Naive thymus-derived CD8-positive, alpha-beta T cell (primary cell): ENCODE results near the gene PLD1. TPM values are rescaled to one million over a fixed set of nuclear protein-coding genes. Genes with fewer than 3 reads are reported as not detected.

Source experiments
- ATAC-seq, 2 donors: fragments of 150-1000 bp; cut with Tn5 transposase in 1 of 2; sonication (Bioruptor Pico), chemical (Tn5 transposase) in 1 of 2; 1 replicate in 1 of 2; 2 replicates in 1 of 2; pipeline ENCODE4 v1.10.0; 2021; ENCODE audit warnings: mild to moderate bottlenecking in 2 of 2, moderate library complexity in 2 of 2
- POLR2A ChIA-PET: fragments of 350-600 bp; sonication (Branson Sonifier 250); formaldehyde crosslinking; loops from one replicate; lab custom pipeline; 2021; ENCODE audit warnings: antibody characterized with exemption; lab: Charles Lee
- DNase-seq, 10 donors: peaks; one replicate each; pipeline versions ENCODE4 v3.0.0 to v3.0.0-alpha.2; 2020 to 2022
- H3K27ac Mint-ChIP-seq, 10 donors: one replicate each; pipeline ENCODE4 v1.8.0; 2020 to 2022; ENCODE audit warnings: mild to moderate bottlenecking in 10 of 10, mixed read lengths in 10 of 10, moderate library complexity in 4 of 10, inconsistent platforms in 1 of 10
- H3K27me3 Mint-ChIP-seq, 5 donors: one replicate each; pipeline ENCODE4 v1.8.0; 2021 to 2022; ENCODE audit warnings: mixed read lengths in 5 of 5
- H3K36me3 Mint-ChIP-seq, 3 donors: one replicate each; pipeline ENCODE4 v1.8.0; 2020 to 2022; ENCODE audit warnings: mixed read lengths in 3 of 3, mild to moderate bottlenecking in 2 of 3, inconsistent platforms in 1 of 3
- H3K4me1 Mint-ChIP-seq, 4 donors: one replicate each; pipeline ENCODE4 v1.8.0; 2021 to 2022; ENCODE audit warnings: mixed read lengths in 4 of 4
- H3K4me3 Mint-ChIP-seq, 10 donors: one replicate each; pipeline ENCODE4 v1.8.0; 2020 to 2022; ENCODE audit warnings: mild to moderate bottlenecking in 10 of 10, mixed read lengths in 10 of 10, moderate library complexity in 6 of 10, inconsistent platforms in 1 of 10
- H3K9me3 Mint-ChIP-seq, 9 donors: one replicate each; pipeline ENCODE4 v1.8.0; 2020 to 2022; ENCODE audit warnings: mixed read lengths in 9 of 9, mild to moderate bottlenecking in 3 of 9, inconsistent platforms in 1 of 9, moderate library complexity in 1 of 9
- polyA plus RNA-seq, 3 donors: library from polyadenylated mRNA; unstranded; fragments of 300-500 nt; fragmentation: Illumina TruSeq; gene quantifications; one replicate each; pipeline ENCODE4 v1.2.3, GENCODE V29; 2021
- total RNA-seq, 8 experiments: library from RNA in 2 of 8; stranded (reverse) in 2 of 8; gene quantifications; one replicate each; pipeline ENCODE4 v1.2.3 and lab custom pipeline; 2021 to 2026

The PLD1 gene
- total and polyA plus RNA-seq, 5 experiments from 2014 or later, result 0.38 to 0.44 TPM; not detected in 3

DNA sequence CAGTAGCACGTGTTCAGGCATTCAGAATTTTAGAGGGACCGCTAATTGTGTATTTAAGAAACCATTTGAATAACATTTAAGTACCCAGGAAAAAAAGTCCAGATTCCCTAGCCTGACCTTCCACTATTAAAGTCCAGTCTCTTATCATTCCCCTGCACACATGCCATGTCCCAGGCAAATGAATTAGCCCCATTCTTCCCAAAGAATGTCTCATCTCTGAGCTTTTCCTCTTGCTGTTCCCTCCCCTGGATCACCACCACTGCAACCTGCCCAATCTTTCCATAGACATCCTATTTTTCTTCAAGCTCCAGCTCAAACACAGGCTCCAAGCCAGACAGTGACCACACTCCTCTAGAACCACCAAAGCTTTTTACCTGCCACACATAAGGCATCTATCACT is 25.9 kb downstream of the PLD1 start:
- ATAC-seq (no peak), DNase-seq (no peak)
- Mint-ChIP-seq H3K27ac (no peak overlapping the region), H3K27me3 (peaks cover 0 to 16% (median 4%) of the 10 kb centered on the region in 5 donors), H3K36me3 (no peaks in the 10 kb centered on the region), H3K9me3 (no peaks in the 10 kb centered on the region), H3K4me1 (no peaks in the 10 kb centered on the region), H3K4me3 (no peak overlapping the region)
- POLR2A ChIA-PET, result no interaction called here

DNA sequence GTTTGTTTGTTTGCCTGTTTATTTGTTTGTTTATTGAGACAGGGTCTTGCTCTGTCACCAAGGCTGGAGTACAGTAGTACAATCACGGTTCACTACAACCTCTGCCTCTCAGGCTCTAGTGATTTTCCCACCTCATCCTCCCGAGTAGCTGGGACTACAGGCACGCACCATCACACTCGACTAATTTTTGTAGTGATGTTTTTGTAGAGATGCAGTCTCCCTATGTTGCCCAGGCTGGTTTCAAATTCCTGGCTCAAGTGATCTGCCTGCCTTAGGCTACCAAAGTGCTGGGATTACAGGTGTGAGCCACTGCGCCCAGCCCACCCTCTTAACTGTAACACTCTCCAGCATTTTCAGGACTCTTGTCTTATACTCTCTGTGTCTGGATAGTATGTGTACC is 26.7 kb downstream of the PLD1 start:
- DNase-seq (no peak), ATAC-seq (no peak)
- Mint-ChIP-seq H3K27me3 (peaks cover 2 to 20% (median 7%) of the 10 kb centered on the region in 5 donors), H3K36me3 (no peaks in the 10 kb centered on the region), H3K4me3 (no peak overlapping the region), H3K9me3 (no peaks in the 10 kb centered on the region), H3K4me1 (no peaks in the 10 kb centered on the region), H3K27ac (no peak overlapping the region)
- POLR2A ChIA-PET, result no interaction called here

DNA sequence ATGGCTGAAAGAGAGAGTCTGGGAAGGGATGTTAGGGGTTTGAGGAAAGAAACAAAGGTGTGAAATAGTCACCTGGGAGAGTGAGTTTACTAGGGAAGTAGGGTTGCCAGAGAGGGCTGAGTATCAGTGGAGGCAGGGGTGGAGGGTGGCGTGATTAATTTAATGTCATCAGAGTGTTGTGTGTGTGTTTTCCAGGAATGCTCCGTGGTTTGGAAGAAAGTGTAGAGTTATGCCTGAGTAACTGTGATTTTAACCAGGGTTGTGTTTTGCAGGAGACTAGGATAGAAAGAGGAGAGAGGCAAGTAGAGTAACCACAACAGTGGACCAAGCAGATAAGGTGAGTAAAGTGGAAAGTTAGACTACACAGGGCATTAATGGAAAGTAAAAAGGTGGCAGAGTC is 27.2 kb downstream of the PLD1 start:
- peaks cover 2 to 24% (median 8%) of the 10 kb centered on the region in 5 donors for H3K27me3 Mint-ChIP-seq
- no peak for ATAC-seq
- H3K9me3 Mint-ChIP-seq, result no peaks in the 10 kb centered on the region
- no peak overlapping the region for H3K27ac Mint-ChIP-seq
- no peak overlapping the region for H3K4me3 Mint-ChIP-seq
- no peaks in the 10 kb centered on the region for H3K4me1 Mint-ChIP-seq
- no peak for DNase-seq
- H3K36me3 Mint-ChIP-seq, result no peaks in the 10 kb centered on the region
- POLR2A ChIA-PET, result no interaction called here

DNA sequence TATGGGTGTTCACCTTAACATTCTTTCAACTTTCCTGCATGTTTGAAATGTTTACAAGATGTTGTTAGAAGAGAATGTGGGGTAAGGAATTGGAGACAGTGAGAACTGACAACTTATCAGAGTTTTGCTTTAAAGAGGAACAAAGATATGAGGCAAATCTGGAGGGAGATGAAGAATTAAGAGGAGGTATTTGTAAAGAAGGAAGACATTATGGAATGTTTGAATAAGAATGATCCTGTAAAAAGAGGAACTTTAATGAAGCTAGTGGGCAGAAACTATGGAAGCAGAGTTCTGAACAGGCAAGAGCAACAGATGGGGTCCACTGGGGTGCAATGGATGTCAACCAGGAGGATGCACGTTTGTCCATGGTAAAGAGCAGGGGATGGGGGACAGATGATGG is 27.7 kb downstream of the PLD1 start:
- no peak overlapping the region for H3K27ac Mint-ChIP-seq
- H3K36me3 Mint-ChIP-seq, result no peaks in the 10 kb centered on the region
- ATAC-seq, result no peak
- H3K9me3 Mint-ChIP-seq, result no peaks in the 10 kb centered on the region
- peaks cover 2 to 24% (median 8%) of the 10 kb centered on the region in 5 donors for H3K27me3 Mint-ChIP-seq
- DNase-seq, result no peak
- POLR2A ChIA-PET, result no interaction called here
- H3K4me3 Mint-ChIP-seq, result no peak overlapping the region
- no peaks in the 10 kb centered on the region for H3K4me1 Mint-ChIP-seq

DNA sequence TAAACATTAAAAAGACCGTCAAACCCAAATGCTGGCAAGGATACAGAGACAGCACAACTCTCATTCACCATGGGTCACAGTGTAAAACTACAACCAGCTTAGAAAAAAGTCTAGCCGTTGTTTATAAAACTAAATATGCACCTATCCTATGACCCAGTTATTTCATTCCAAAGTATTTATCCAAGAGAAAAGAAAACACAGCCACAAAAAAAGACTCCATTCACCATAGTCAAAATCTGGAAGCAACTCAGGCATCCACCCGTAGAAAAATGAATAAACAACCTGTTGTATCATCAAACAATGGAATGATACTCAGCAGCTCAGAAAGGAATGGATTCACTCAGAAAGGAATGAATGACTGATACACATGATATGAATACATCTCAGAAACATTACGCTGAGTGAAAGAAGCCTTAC is 28.6 kb downstream of the PLD1 start:
- H3K27me3 Mint-ChIP-seq, result peaks cover 2 to 24% (median 8%) of the 10 kb centered on the region in 5 donors
- no peaks in the 10 kb centered on the region for H3K9me3 Mint-ChIP-seq
- no peak for DNase-seq
- no peak for ATAC-seq
- H3K4me3 Mint-ChIP-seq, result no peak overlapping the region
- POLR2A ChIA-PET, result no interaction called here
- H3K4me1 Mint-ChIP-seq, result no peaks in the 10 kb centered on the region
- H3K27ac Mint-ChIP-seq, result no peak overlapping the region
- no peaks in the 10 kb centered on the region for H3K36me3 Mint-ChIP-seq

DNA sequence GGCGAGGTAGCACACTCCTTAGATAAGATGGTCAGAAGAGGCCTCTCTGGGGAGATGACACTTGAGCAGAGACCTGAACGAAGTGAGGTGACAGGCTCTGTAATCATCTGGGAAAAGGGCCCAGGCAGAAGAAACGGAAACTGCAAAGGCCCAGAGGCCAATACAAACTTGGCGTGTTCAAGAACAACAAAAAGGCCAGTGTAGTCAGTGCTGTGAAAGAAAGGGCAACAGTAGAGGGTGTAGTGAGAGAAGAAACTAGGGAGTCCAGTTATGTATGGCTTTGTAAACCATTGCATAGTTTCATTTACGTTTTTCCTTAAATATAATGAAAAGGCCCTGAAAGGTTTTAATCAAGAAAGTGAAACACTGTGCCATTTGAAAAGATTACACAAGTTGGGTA is 31.8 kb downstream of the PLD1 start:
- DNase-seq (no peak), ATAC-seq (no peak)
- H3K27ac Mint-ChIP-seq, result no peak overlapping the region
- POLR2A ChIA-PET, result no interaction called here
- no peaks in the 10 kb centered on the region for H3K9me3 Mint-ChIP-seq
- peaks cover 2 to 24% (median 5%) of the 10 kb centered on the region in 5 donors for H3K27me3 Mint-ChIP-seq
- H3K4me3 Mint-ChIP-seq, result no peak overlapping the region
- no peaks in the 10 kb centered on the region for H3K4me1 Mint-ChIP-seq
- no peaks in the 10 kb centered on the region for H3K36me3 Mint-ChIP-seq

DNA sequence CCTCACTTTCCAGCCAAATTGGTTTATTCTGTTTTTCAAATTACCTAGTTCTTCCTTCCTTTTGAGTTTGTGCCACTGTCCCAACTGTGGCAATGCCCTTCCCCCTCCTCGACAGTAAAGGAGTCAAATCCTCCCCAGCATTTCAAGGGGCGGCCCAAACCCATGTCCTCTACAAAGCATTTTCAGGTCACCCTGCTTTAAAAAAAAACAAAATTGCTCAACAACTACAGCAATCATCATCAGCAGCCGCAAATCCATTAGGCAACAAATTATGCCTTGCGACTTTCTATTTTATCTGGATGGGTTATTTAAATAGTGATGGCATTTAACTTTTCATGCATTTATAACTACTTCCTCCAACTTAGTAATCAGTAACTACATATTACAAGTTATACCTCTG is 32.7 kb downstream of the PLD1 start:
- H3K27me3 Mint-ChIP-seq, result peaks cover 2 to 24% (median 5%) of the 10 kb centered on the region in 5 donors
- H3K27ac Mint-ChIP-seq, result no peak overlapping the region
- ATAC-seq, result no peak

DNA sequence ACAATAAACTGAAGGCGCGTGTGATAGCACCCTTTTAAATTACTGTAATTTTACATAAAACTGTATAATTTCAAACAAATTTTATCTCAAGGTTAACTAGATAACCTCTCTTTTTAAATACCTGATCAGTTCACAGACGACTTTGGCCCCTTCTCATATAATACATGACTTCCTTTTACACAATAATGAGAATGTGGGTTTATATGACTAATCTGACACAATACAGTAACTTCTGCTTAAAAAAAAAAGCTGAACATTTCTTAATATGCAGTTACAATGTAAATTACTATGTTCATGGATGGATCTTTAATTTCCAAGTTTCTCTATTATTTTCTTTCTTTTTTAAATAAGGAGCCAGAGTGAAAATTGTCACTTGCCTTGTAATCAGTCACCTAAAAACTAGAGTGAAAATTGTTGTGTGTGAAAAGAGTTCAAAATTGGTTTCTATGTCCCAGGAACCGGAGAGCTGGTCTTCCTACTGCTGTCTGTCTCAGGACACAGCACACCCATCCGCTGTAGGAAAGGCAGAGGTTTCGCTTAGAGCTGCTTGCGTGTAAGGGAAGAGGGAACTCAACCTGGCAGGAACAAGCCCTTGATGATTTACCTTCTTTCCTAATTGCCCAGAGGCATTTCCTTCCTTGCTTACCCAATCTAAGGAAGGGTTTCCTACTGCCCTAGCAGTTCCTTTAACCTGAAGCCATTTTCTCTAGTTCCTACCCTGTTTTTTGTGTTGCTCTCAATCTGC is 33.3 kb downstream of the PLD1 start:
- H3K27ac Mint-ChIP-seq, result no peak overlapping the region
- H3K36me3 Mint-ChIP-seq, result no peaks in the 10 kb centered on the region
- peaks cover 0 to 3% (median 0%) of the 10 kb centered on the region in 4 donors for H3K4me1 Mint-ChIP-seq
- no peak overlapping the region for H3K4me3 Mint-ChIP-seq
- DNase-seq (no peak), ATAC-seq (no peak)
- POLR2A ChIA-PET, result no interaction called here
- peaks cover 2 to 24% (median 5%) of the 10 kb centered on the region in 5 donors for H3K27me3 Mint-ChIP-seq
- no peaks in the 10 kb centered on the region for H3K9me3 Mint-ChIP-seq

More for the DNA sequence above, 32.7 kb downstream of the PLD1 start:
- no peak for DNase-seq
- H3K9me3 Mint-ChIP-seq, result no peaks in the 10 kb centered on the region
- POLR2A ChIA-PET, result no interaction called here
- no peaks in the 10 kb centered on the region for H3K36me3 Mint-ChIP-seq
- no peaks in the 10 kb centered on the region for H3K4me1 Mint-ChIP-seq
- H3K4me3 Mint-ChIP-seq, result no peak overlapping the region

DNA sequence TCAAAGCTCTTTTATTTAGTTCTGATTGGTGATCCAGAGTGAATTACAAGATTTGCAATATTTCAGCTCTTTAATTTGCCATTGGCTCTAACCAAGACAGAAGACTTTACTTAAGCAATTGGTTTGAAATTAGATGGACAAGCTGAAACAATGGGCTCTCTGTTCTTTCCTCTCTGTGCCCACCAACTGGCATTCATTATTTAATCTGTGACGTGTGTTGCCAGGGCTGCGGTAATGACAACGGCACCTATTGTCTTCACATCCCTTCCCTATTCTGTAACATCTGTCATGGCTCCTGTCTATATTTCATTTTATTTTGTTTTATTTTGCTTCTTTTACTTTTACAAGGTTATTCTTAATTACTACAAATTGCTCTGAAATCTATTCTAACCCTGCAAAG is 33.9 kb downstream of the PLD1 start:
- Mint-ChIP-seq H3K9me3 (no peaks in the 10 kb centered on the region), H3K4me3 (no peak overlapping the region)
- POLR2A ChIA-PET, result no interaction called here

DNA sequence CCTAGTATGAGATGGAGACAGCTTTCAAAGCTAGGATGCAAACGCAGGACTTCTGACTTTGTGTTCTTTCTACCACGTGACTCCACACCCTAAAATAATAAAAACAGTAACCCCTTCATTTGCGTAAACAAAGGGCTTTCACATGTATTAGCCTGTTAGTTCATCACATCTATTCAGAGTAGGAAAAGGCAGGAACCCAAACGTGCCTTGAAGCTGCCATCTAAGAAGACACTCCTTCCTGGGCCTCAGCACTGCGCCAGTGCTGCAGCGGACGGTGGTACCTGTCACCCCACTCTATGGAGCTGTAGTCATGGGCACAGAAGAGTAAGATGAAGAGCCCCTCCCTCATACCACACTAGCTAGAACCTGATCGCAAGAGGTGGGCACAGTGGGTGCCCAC is 34.3 kb downstream of the PLD1 start:
- Mint-ChIP-seq H3K9me3 (no peaks in the 10 kb centered on the region), H3K27ac (no peak overlapping the region), H3K27me3 (peaks cover 2 to 24% (median 5%) of the 10 kb centered on the region in 5 donors), H3K4me3 (no peak overlapping the region), H3K4me1 (peaks cover 0 to 3% (median 0%) of the 10 kb centered on the region in 4 donors), H3K36me3 (no peaks in the 10 kb centered on the region)
- no peak for DNase-seq
- POLR2A ChIA-PET, result no interaction called here
- no peak for ATAC-seq

More for the DNA sequence above, 33.9 kb downstream of the PLD1 start:
- ATAC-seq (no peak), DNase-seq (no peak)
- peaks cover 0 to 3% (median 0%) of the 10 kb centered on the region in 4 donors for H3K4me1 Mint-ChIP-seq
- H3K36me3 Mint-ChIP-seq, result no peaks in the 10 kb centered on the region
- H3K27ac Mint-ChIP-seq, result no peak overlapping the region
- peaks cover 2 to 24% (median 5%) of the 10 kb centered on the region in 5 donors for H3K27me3 Mint-ChIP-seq

DNA sequence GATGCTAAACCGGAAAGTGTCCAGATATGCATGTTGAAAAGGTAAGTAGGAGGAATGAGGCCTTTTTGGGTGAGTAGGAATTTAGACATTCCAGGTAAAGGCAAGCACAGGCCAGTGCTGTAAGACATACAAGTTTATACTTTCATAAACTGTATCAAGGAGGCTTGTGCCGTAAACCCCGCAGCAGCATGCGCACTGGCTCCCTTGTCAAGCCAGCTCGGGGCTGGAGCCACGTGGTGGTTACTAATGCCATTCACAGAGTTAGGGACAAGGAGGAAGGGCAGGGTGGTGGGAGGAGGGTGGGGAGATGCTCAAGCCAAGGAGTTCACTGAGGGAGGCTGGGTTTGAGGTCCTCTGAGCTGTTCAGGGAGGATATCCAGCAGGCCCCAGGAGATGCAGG is 35.8 kb downstream of the PLD1 start:
- Mint-ChIP-seq H3K9me3 (no peaks in the 10 kb centered on the region), H3K4me1 (peaks cover 0 to 3% (median 0%) of the 10 kb centered on the region in 4 donors), H3K36me3 (no peaks in the 10 kb centered on the region), H3K27me3 (peaks cover 4 to 13% (median 5%) of the 10 kb centered on the region in 5 donors), H3K27ac (no peak overlapping the region), H3K4me3 (no peak overlapping the region)
- no peak for DNase-seq
- POLR2A ChIA-PET, result no interaction called here
- ATAC-seq, result no peak

DNA sequence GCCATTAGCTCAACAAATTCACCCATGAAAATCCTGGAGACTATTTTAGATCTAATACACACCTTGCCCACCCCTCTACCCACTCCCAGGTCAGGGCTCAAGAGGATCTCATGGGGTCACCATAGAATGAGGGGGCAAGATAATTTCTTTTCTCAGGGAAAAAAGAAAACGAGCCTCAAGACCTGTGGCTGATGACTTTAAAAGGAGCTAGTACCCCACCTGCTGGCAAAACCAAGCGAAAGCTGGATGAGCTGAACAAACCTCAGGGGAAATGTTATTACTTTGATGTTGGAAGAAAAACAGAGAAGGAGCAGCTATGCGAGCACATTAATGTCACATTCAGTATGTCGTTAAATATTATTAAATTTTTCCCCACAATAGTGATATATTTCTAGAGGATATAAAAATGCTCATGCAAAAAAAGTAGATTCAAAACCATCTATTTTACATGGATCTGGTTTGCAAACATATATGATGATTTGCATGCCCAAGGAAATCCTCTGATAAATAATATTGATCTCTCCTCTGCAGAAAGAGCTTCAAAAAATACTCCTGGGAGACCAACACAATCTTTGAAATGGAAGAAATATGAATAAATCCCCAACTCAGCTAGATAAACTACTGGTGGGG is 37.7 kb downstream of the PLD1 start:
- no peaks in the 10 kb centered on the region for H3K36me3 Mint-ChIP-seq
- no peaks in the 10 kb centered on the region for H3K9me3 Mint-ChIP-seq
- DNase-seq (peak; percentile 7 to 68 (median 31)), ATAC-seq (peak in 1 of 2 donors; percentile 29)
- POLR2A ChIA-PET, result no interaction called here
- peaks cover 0 to 2% (median 0%) of the 10 kb centered on the region in 5 donors for H3K27me3 Mint-ChIP-seq
- peak overlapping the region in 1 of 10 donors; percentile 68 for H3K27ac Mint-ChIP-seq
- no peak overlapping the region for H3K4me3 Mint-ChIP-seq
- H3K4me1 Mint-ChIP-seq, result peaks cover 0 to 7% (median 0%) of the 10 kb centered on the region in 4 donors
